ENCODE measurements around the gene NPM3. TPM values are rescaled to one million over a fixed set of nuclear protein-coding genes. Genes with fewer than 3 reads are reported as not detected.

Gene NPM3
- total RNA-seq, 4 donors from 2014 or later: 12.9 to 37.0 (median 16.0) TPM

DNA sequence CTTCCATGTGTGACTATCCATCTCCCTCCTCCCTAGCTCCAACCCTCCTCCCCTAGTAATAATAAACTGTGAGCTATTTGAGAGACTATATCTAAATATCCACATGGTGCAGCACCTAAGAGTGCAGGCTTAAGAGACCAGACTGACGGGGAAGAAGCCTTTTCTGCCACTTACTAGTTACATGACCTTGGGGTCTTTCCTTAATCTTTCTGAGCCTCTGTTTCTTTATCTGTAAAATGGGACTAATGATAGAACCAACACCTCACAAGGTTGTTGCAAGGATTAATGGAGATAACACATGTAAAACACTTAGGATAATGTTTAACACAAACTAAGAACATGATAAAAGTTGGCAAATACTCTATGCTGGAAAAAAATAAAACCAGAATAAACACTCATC is 51.1 kb downstream of the NPM3 start:
- in situ Hi-C loops (cut with MboI; ENCODE audit: low sequenced_read_pairs in 4 of 4): no loop called here

More for the DNA sequence above, 51.1 kb downstream of the NPM3 start:
- ATAC-seq (no peak), DNase-seq (no peak)
- Histone ChIP-seq H3K36me3 (no peaks in the 10 kb centered on the region), H3K4me1 (no peaks in the 10 kb centered on the region), H3K4me3 (no peak overlapping the region), H3K27me3 (peaks cover 0 to 5% (median 0%) of the 10 kb centered on the region in 3 donors), H3K9me3 (no peaks in the 10 kb centered on the region), H3K27ac (no peak overlapping the region)
- no peak for TF ChIP-seq POLR2A (IDR thresholded peaks at IDR 0.05)
- TF ChIP-seq, protein P1, sequence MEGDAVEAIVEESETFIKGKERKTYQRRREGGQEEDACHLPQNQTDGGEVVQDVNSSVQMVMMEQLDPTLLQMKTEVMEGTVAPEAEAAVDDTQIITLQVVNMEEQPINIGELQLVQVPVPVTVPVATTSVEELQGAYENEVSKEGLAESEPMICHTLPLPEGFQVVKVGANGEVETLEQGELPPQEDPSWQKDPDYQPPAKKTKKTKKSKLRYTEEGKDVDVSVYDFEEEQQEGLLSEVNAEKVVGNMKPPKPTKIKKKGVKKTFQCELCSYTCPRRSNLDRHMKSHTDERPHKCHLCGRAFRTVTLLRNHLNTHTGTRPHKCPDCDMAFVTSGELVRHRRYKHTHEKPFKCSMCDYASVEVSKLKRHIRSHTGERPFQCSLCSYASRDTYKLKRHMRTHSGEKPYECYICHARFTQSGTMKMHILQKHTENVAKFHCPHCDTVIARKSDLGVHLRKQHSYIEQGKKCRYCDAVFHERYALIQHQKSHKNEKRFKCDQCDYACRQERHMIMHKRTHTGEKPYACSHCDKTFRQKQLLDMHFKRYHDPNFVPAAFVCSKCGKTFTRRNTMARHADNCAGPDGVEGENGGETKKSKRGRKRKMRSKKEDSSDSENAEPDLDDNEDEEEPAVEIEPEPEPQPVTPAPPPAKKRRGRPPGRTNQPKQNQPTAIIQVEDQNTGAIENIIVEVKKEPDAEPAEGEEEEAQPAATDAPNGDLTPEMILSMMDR (IDR thresholded peaks at IDR 0.05 in 4 of 5, conservative IDR thresholded peaks at IDR 0.05 in 1 of 5): no peak
- intact Hi-C loops (cut with DNase I; ENCODE audit: low total_unique reads): no loop called here

Other genes with a start within 250 kb of the NPM3 start
- 10 to 100 TPM; 15.4 to 33.1 (median 29.4) TPM for gene POLL, start 195.2 kb downstream of the NPM3 start, total RNA-seq
- 10 to 100 TPM; 17.8 to 38.4 (median 22.9) TPM for gene DPCD, start 195.1 kb downstream of the NPM3 start, total RNA-seq
- 10 to 100 TPM; 43.1 to 72.6 (median 70.2) TPM for gene FBXW4, start 88.3 kb downstream of the NPM3 start, total RNA-seq
- not detected for gene FGF8, start 7.3 kb downstream of the NPM3 start, total RNA-seq
- 10 to 100 TPM; 25.8 to 85.5 (median 48.3) TPM for gene OGA, start 35.0 kb upstream of the NPM3 start, total RNA-seq
- 1 to 10 TPM in 1 of 4 donors, under 1 TPM in 2, not detected in 1; 0.33 to 2.4 (median 0.39) TPM for gene KCNIP2, start 60.4 kb upstream of the NPM3 start, total RNA-seq

Measured in gastrocnemius medialis (tissue), 4 donors.